GM19372 (cell line): ENCODE results near the gene RITA1.
"Not testable (repeated sequence)": the region's sequence is repeated elsewhere in the genome, so short reads cannot be mapped to it uniquely, and the experiment has no call there.

Experiments used
- ATAC-seq: cut with Tn5 transposase; IDR thresholded peaks from one replicate; pipeline ENCODE4 v1.9.1; 2021; ENCODE audit warnings: mild to moderate bottlenecking, low read depth, moderate library complexity; ENCODE audit not compliant: unreplicated experiment

The RITA1 gene

DNA sequence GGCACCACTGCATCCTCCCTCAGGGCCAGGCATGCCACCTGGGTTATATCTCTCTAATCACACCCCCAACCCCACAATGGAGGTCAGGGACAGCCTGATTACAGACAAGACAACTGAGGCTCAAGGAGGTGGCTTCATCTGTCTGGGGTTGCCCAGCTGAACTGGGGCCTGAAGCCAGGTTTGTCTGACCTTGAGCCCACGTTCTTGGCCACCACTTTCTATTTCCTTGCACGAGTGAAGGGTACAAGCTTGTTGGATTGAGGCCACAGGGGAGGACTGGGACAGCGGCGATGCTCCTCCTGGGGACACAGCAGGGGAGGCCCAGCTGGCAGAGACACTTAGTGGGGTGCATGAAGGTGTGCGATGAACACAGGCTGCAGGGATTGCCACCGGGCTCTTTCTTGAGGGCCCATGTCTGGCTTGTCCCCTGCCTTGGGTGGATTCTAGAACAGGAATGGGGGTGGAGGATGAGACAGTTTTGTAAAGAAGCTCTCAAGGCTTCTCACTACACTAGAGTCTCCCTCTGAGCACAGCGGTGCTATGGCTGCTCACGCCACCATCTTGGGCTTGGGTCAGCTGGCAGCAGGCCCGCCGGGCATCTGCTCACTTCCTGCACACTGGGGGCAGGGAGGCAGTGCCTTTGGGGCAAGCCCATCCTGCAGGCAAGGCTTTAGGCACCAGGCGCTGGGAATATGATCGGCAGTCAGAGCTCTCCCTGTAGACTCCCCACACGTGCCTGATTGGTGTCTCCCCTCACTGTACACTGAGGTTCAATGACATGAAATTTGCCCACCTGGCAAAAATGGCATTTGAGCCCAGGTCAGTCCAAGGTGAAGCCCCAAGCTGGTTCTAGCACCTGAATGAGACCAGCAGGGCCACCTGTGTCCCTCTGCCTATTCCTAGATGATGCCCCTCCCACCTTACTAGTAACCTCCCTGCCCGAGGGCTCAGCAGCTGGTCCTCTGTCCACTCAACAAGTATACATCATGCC is 16.0 kb downstream of the RITA1 start:
- ATAC-seq = no peak

DNA sequence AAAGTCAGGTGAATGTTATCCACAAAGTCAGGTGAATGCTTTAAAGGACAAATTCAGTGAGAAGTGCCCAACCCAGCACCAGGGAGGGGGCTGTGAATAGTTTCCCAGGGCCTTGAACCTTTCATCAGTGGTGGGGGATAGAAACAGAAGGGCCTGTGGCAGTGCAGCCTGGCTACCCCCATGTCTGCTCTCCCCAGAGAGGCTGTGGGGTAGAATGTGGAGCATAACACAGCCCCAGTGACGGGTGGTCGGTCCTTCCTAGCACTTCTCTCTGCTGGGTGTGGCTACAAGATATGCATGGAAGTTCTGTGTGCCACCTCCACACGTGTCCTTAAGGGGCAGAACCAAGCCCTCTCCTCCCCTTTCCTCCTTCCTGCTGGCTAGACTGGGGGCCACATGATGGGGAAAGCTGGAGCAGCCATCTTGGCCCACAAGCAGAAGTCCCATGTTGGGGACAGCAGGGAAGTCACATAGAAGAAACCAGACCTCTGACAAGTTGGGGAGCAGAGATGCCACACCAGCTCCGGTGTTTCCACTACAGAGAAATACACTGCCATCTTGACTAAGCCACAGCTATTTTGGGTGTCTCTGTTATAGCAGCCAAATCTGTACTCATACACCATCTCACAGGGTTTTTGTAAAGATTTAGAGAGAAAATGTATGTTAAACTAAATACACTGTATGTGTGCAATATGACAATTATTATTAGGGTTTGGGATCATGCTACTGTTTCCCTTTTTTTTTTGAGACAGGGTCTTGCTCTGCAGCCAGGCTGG is 17.0 kb downstream of the RITA1 start:
- no peak for ATAC-seq

DNA sequence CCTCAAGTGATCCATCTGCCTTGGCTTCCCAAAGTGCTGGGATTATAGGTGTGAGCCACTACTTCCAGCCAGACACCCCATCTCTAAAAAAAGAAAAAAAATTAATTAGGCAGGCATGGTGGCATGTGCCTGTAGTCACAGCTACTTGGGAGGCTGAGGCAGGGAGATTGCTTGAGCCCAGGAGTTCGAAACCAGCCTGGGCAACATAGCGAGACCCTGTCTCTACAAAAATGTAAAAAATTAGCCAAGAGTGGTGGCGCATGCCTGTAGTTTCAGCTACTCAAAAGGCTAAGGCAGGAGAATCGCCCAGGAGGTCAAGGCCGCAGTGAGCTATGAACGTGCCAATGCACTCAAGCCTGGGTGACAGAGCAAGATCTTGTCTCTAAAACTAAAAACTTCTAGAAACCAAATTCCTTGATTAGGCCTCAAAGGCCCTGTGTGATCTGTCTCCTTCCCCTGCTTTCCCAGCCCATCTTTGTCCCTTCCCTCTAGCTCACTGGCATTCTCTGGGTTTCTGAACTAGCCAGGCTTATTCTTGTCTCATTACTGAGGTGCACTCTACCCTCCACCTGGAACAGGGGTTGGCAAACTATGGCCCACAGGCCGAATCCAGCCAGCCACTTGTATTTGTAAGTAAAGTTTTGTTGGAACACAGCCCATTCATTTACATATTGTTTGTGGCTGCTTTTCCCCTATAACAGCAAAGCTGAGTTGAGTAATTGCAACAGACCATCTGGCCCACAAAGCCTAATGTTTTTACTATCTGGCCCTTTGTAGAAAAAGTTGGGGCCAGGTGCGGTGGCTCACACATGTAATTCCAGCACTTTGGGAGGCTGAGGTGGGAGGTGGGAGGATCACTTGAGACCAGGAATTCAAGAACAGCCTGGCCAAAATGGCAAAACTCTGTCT is 18.6 kb downstream of the RITA1 start:
- no peak for ATAC-seq

DNA sequence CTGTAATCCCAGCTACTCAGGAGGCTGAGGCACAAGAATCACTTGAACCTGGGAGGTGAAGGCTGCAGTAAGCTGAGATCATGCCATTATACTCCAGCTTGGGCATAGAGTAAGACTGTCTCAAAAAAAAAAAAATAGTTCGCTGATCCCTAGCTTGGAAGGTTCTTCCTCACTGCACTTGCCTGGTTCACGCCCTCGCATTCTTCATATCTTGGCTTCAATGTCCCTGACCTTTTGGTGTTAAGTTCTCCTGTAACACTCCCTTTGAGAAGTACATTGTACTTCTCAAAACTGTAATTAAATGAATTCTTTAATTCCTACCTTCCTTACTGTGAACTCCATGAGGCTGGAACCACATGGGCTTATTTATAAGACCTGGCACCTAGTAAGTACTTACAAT is 19.3 kb downstream of the RITA1 start:
- no peak for ATAC-seq

DNA sequence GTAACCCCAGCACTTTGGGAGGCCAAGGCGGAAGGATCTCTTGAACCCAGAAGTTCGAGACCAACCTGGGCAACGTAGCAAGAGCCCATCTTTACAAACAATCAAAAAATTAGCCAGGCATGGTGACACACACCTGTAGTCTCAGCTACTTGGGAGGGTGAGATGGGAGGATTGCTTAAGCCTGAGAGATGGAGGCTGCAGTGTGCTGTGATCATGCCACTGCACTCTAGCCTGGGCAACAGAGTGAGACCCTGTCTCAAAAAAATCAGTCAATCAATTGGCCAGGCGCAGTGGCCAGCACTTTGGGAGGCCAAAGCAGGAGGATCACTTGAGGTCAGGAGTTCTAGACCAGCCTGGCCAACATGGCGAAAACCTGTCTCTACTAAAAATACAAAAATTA is 21.3 kb downstream of the RITA1 start:
- not testable (repeated sequence) for ATAC-seq

DNA sequence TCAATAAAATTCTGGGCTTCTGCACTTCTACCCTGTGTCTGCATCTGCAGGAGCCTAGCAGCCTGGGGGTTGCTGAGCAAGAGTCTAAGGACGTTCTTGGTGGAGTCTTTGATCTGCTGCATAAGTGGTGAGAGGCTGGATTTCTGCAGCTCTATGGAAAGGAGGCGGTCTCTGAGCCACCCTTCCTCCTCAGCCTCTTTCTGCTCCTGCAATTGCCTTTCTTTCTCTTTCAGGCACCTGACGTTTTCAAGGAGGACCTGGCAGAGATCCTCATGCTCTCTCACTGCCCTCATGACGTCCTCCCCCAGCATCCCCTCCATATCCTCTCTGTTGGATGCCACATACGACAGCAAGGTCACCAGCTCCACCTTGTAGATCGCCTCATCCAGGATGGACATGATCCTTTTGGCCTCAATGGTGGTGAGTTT is 22.1 kb downstream of the RITA1 start:
- ATAC-seq = peak; percentile 1

DNA sequence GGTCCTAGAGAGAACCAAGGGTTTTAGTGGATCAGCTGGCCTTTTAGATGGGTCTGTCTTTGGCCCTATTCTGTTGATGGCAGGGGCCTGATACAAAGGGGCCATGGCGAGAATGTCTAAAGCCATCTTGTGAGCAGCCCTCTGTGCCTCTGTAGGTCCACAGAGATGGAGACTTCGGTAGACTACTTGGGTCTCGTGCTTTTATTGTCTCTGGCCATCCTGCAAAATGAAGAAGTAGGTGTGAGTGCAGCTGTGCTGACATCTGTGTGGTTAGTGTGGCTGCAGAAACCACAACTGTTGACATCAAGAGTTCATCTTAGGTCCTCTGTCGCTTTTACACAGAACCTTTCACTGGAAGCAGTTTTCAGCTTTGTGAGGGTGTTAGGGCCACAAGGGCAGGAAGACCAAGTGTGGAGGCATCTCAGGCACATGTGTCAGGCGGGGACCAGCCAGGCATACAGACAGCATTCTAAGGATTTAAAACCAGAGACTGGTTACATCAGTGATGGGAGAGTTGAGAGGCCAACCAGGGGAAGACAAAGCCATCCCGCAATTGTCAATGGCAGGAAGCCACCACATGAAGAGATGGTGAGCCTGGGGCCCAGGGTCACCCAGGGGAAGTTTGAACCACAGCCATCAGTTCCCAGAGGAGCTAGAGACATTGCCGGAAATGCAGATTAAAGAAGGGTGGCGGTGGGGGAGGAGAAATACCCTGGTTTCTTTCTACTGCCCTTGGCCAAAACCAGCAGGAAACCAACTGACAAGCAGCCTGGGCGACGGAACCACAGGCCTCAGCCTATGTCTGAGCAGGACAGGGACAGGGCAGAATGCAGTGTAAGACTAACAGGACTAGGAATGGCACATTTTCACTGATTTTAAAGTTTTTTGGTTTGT is 22.8 kb downstream of the RITA1 start:
- ATAC-seq = peak; percentile 78

DNA sequence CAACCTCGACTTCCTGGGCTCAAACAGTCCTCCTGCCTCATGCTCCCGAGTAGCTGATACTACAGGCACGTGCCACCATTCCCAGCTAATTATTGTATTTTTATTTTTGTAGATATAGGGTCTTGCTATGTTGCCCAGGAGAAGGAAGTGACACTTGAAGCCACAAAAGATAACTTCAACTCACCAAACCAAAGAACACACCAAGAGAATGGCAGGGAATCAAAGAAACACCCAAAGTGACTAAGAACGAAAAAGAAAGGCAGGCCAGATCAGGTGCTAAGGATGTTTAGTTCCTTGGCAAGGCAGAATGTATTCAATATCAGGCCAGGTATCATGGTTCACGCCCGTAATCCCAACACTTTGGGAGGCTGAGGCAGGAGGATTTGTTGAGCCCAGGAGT is 25.6 kb downstream of the RITA1 start:
- ATAC-seq = no peak

DNA sequence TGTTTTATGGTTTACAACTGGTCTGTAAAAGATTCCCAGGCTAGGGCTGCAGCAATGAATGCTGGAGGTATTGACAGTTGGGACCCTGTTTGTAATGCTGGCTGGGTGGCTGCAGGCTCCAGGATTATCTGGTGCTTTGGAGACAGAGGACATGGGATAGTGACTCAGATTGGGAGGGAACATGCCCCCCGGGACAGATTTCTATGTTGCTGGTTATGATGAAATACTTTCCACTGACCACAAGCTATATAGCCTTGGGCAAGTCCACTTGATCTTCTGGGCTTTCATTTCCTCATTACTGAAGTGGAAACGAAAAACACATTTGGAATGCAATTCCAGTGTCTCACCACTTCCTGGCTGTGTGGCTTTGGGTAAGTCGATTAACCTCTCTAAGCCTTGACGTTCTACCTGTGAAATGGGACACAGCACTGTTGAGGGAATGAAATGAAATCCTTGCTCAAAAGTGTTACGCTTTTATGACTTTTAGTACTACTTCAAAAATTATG is 29.4 kb downstream of the RITA1 start:
- peak; percentile 66 for ATAC-seq

DNA sequence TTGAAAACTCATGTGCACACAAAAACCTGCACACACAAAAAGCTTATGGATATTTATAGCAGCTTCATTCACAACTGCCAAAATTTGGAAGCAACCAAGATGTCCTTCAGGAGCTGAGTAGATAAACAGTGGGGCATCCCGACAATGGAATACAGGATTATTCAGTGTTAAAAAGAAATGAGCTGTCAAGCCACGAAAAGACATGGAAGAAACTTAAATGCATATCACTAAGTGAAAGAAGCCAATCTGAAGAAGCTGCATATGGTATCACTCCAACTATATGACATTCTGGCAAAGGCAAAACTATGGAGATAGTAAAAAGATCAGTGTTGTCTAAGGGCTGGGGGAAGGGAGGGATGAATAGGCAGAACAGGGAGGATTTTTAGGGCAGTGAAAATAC is 30.5 kb downstream of the RITA1 start:
- ATAC-seq = no peak

DNA sequence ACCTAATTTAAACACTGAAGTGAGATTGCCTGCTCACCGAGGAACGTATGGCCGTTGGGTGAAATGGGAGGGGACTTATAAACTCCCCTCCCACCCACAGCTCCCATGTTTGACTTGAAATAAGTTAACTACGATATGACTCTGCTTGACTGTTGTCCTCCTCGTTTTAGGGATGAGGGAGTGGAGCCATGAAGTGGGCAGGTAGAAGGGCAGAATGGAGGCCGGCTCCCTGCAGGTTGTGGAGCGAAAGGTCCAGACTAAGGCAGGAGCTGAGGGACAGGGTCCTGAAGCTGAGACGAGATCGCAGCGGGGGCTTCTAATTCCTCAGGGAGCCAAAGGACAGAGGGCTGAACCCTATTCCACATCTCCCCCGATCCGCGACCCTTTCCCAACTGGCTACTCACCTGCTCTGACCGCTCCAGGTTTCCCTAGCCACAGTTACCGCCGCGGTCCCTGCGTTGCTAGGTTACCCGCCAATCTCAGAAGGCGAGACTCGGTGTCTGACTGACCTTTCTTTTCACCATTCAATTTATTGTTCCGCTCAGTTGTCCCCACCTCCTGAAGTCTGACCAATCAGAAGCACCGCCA is 35.2 kb downstream of the RITA1 start:
- no peak for ATAC-seq

DNA sequence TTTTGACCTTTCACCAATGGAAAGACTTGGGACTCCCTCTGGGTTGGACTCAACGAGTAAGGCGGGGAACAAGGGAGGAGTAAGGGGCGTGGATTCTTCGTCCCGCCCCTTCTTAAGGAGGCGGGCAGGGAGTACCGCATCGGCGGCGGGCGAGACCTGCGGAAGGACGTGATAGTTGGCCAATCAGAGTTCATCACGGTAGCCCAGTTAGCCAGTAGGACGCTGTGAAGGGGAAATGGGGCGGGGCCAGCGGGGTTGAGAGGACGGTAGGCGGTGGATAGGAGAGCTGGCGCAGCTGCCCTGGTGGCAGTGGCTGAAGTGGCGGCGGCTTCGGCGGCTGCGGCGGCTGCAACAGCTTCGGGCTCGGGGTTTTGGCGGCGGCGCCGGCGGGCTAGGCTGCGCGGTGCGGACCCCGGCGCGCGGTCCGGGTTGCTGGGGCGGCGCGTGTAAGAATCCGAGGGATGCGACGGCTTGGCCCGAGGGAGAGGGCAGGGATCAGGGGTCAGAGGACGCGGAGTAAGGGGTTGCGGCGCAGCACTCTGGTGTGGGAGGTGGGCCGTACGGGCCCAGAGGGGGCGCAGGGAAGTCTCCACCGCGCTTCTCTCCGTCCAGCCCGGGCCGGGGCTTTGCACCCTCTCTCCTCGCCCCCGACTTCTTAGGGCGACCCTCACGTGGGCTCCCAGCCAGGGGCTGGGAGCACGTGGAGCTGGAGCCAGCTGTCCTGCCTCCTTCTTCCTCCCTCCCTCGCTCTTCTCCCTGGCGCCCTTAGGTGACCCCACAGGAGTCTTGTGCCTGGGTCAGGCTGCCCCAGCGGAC is 35.9 kb downstream of the RITA1 start, which contains the start of gene TPCN1:
Gene TPCN1 (plus strand): TSS at position 284 of the 816 bp plus-strand sequence. CDS start 5,389 bp downstream, outside the sequence.
- peak; percentile 90 for ATAC-seq

DNA sequence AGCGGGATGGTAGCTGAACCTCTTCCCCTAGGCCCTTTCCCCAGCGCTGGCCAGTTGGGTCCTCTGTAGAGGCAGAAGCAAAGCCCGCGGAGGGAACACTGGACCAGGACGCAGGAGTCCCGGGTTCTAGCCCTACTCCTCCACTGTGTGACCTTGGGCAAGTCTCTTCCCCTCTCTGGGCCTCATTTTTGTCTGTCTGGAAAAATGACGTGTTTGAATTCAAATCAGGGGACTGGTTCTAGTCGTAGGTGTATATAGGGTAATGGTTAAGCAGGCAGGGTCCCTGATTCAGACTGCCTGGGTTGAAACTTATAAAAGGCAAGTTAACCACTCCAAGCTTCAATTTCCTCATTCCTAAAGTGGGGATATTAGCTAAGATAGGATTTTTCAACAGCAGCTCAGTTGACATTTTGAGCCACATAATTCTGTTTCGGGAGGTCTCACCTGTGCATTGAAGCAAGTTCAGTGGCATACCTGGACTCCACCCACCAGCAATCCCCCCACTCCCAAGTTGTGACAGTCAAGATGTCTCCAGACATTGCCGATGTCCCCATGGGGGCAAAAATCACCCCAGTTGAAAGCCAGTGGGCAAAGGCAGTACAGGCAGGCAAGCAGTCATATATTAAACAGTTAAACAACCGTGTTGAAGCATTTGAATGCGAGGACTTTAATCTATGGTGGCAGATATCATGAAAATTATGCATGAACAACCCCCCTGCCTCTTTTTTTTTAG is 36.6 kb downstream of the RITA1 start:
- no peak for ATAC-seq

DNA sequence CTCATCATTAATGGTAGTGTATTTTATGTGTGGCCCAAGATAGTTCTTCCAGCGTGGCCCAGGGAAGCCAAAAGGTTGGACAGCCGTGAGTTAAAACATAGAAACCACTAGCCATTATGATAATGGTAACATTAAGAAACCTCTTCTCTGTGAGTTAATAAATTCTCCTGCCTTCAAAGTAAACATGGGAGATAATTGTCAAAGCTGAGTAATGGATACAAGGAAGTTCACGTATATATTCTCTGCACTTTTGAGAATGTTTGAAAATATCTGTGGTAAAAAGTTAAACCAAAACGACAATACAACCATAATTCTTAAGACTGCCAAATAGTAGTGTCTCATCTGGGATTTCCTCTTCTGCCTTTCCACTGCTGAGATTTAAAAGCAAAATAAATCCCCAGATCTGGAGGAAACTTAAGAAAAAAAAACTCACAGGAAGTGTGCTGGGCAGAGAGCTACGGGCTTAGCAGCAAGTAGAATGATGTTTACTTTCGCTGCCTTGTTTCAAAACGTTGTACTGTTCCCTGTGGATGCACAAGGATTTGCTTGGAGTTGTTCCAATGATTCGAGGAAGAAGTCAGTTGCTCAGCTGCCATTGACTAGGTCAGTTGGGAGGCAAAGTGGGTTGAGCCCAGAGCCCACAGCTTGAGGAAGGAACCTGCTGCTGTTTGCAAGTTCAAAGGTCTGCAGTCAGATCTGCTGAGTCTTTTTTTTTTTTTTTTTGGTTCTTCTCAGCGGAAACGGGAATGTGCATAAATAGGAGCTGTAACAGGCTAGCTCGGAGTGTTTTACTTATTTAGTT is 37.4 kb downstream of the RITA1 start:
- ATAC-seq = no peak

DNA sequence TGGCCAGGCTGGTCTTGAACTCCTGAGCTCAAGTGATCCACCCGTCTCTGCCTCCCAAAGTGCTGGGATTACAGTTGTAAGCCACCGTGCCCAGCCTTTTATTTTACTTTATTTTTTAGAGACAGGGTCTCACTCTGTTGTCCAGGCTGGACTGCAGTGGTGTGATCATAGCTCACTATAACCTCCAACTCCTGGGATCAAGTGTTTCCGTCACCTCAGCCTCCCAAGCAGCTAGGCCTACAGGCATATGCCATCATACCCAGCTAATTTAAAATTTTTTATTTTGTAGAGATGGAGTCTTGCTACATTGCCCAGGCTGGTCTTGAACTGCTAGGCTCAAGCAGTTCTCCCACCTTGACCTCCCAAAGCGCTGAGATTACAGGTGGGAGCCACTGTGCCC is 39.4 kb downstream of the RITA1 start:
- ATAC-seq = no peak
